Activated T-helper 1 cell treated with anti-CD3 and anti-CD28 coated beads, Interleukin-12 subunit alpha, Interleukin-12 subunit beta, Interleukin-2, Interleukin-4 antibody, amounts not matched to agents 30 ng/mL and 10 ng/mL and 1 ng/mL, durations not matched to agents 14 hours and 24 hours and 36 hours (primary cell): ENCODE results near the gene VAV2. TPM values are rescaled to one million over a fixed set of nuclear protein-coding genes. Genes with fewer than 3 reads are reported as not detected.
A peak's percentile ranks its signal among the peaks of the same experiment; 100 is the strongest.

Experiments
- DNase-seq: peaks from one replicate; pipeline ENCODE4 v3.0.0; 2021; ENCODE audit warnings: low spot score
- H3K27ac Mint-ChIP-seq: one replicate; pipeline ENCODE4 v1.8.0; 2021; ENCODE audit warnings: mild to moderate bottlenecking, mixed read lengths
- H3K27me3 Mint-ChIP-seq: one replicate; pipeline ENCODE4 v1.8.0; 2022; ENCODE audit warnings: mild to moderate bottlenecking, moderate library complexity, mixed read lengths; ENCODE audit not compliant: insufficient read depth
- H3K36me3 Mint-ChIP-seq: one replicate; pipeline ENCODE4 v1.8.0; 2021; ENCODE audit warnings: low read depth, mixed read lengths
- H3K4me1 Mint-ChIP-seq: one replicate; pipeline ENCODE4 v1.8.0; 2021; ENCODE audit warnings: low read depth, mixed read lengths
- H3K4me3 Mint-ChIP-seq: one replicate; pipeline ENCODE4 v1.8.0; 2021; ENCODE audit warnings: mild to moderate bottlenecking, moderate library complexity, mixed read lengths
- H3K9me3 Mint-ChIP-seq: one replicate; pipeline ENCODE4 v1.8.0; 2021; ENCODE audit warnings: mixed read lengths
- intact Hi-C: fragments of 100-400 bp; cut with micrococcal nuclease; formaldehyde crosslinking; loops from one replicate; pipeline ENCODE4 v1.15.1; 2024
- total RNA-seq: library from RNA; stranded (reverse); gene quantifications from 2 replicates; pipeline ENCODE4 v1.2.3, GENCODE V29; 2022

VAV2 gene
- total RNA-seq, 1 donor from 2014 or later: 5.8 TPM

- H3K36me3 Mint-ChIP-seq: peaks cover 15% of the 10 kb centered on the region
- no peaks in the 10 kb centered on the region for H3K9me3 Mint-ChIP-seq
- no peaks in the 10 kb centered on the region for H3K4me1 Mint-ChIP-seq
- H3K27me3 Mint-ChIP-seq: no peaks in the 10 kb centered on the region
- H3K27ac Mint-ChIP-seq: no peak overlapping the region
- intact Hi-C loops: no loop called here
- no peak for DNase-seq
- H3K4me3 Mint-ChIP-seq: no peak overlapping the region
Observed at GRCh38 chr9:134032456-134033222, 40.5 kb upstream of the VAV2 start.

- no peak for DNase-seq
- Mint-ChIP-seq H3K4me1 (no peaks in the 10 kb centered on the region), H3K36me3 (peaks cover 15% of the 10 kb centered on the region), H3K27ac (no peak overlapping the region), H3K27me3 (no peaks in the 10 kb centered on the region), H3K4me3 (no peak overlapping the region), H3K9me3 (no peaks in the 10 kb centered on the region)
- intact Hi-C loops: no loop called here
Observed at GRCh38 chr9:134031783-134032182, 39.7 kb upstream of the VAV2 start.

- no peak overlapping the region for H3K4me3 Mint-ChIP-seq
- peak overlapping the region; percentile 23 for H3K27ac Mint-ChIP-seq
- no peaks in the 10 kb centered on the region for H3K9me3 Mint-ChIP-seq
- H3K4me1 Mint-ChIP-seq: no peaks in the 10 kb centered on the region
- no peaks in the 10 kb centered on the region for H3K27me3 Mint-ChIP-seq
- intact Hi-C loops: no loop called here
- no peak for DNase-seq
- H3K36me3 Mint-ChIP-seq: peaks cover 12% of the 10 kb centered on the region
Observed at GRCh38 chr9:134030821-134031470, 38.8 kb upstream of the VAV2 start.

DNA sequence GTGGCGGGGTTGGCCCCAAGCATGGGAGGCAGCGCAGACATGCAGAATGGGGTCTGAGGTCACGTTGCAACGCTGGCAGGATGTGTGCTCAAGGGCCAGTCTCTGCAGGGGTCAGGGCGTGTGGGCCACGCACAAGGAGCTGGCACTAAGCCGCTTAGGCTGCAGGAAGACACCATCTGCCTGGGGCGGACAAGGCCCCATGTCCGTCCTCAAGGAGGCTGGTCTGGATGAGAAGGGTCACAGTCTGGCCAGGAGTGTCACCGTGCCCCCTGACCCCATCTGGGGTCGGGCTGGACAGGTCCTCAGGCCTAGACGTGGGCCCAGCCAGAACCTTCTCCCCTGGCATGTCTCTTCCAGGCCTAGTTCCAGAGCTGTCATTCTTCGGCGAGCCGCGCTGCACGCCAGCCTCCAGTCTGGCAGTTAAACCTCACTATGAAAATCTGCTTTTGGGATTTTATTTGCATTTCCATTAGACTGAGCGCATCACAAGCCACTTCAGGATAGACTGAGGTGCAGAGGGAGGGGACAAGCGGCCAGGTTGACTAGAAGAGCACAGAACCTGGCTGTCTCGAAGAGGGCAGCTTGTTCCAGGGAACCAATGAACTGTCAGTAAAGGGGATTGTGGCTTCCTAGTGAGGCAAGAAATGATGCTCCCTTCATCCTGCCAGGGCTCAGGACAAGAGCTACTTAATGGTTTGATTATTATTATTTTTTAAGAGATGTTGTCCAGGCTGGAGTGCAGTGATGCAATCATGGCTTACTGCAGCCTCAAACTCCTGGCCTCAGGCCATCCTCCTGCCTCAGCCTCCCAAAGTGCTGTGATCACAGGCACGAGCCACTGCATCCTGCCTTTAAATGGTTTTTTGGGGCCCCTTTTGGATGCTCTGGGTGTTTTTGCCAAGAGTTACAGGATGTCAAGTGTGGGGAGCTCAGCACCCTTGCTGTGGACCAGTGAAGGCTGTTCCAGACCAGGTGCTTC lies 37.4 kb upstream of the VAV2 start:
- no peaks in the 10 kb centered on the region for H3K27me3 Mint-ChIP-seq
- intact Hi-C loops: loop anchor here (5.0 kb wide), 1 partner anchor 612 kb away; the partner anchor contains the start of gene REXO4
- H3K4me3 Mint-ChIP-seq: no peak overlapping the region
- H3K27ac Mint-ChIP-seq: no peak overlapping the region
- peaks cover 11% of the 10 kb centered on the region for H3K36me3 Mint-ChIP-seq
- H3K9me3 Mint-ChIP-seq: no peaks in the 10 kb centered on the region
- no peak for DNase-seq
- H3K4me1 Mint-ChIP-seq: no peaks in the 10 kb centered on the region

GRCh38 chr9:134028575-134029247 lies 36.6 kb upstream of the VAV2 start:
- Mint-ChIP-seq H3K27ac (no peak overlapping the region), H3K4me3 (no peak overlapping the region), H3K4me1 (no peaks in the 10 kb centered on the region), H3K36me3 (peaks cover 11% of the 10 kb centered on the region), H3K9me3 (no peaks in the 10 kb centered on the region), H3K27me3 (no peaks in the 10 kb centered on the region)
- DNase-seq: no peak
- intact Hi-C loops: loop anchor here (5.0 kb wide), 1 partner anchor 611 kb away; the partner anchor contains the start of gene REXO4

DNA sequence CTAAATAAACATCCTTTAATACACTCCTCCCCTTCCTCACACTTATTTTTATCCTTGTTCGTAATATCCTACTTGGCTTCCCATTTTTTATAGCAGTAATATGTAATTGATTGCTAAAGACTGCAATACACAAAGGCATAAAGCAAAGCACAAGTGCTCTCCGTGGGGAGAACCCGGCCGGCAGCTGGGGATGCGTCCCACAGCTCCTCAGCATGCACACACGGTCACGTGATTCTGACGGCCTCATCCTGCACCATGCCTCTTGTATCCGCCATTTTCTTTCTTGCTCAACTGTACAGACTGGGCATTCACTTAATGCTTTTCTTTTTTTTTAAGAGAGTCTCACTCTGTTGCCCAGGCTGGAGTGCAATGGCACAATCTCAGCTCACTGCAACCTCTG lies 36.0 kb upstream of the VAV2 start:
- Mint-ChIP-seq H3K9me3 (no peaks in the 10 kb centered on the region), H3K27me3 (no peaks in the 10 kb centered on the region), H3K4me1 (no peaks in the 10 kb centered on the region), H3K27ac (no peak overlapping the region), H3K36me3 (peaks cover 7% of the 10 kb centered on the region), H3K4me3 (peak overlapping the region; percentile 63)
- intact Hi-C loops: loop anchor here (5.0 kb wide), 1 partner anchor 611 kb away; the partner anchor contains the start of gene REXO4
- DNase-seq: no peak

- no peak for DNase-seq
- H3K4me1 Mint-ChIP-seq: no peaks in the 10 kb centered on the region
- intact Hi-C loops: loop anchor here (5.0 kb wide), 1 partner anchor 610 kb away; the partner anchor contains the start of gene REXO4
- no peaks in the 10 kb centered on the region for H3K9me3 Mint-ChIP-seq
- H3K36me3 Mint-ChIP-seq: peaks cover 3% of the 10 kb centered on the region
- no peak overlapping the region for H3K27ac Mint-ChIP-seq
- H3K27me3 Mint-ChIP-seq: no peaks in the 10 kb centered on the region
- H3K4me3 Mint-ChIP-seq: peak overlapping the region; percentile 63
Observed at GRCh38 chr9:134027561-134027960, 35.4 kb upstream of the VAV2 start.

- Mint-ChIP-seq H3K27me3 (no peaks in the 10 kb centered on the region), H3K27ac (no peak overlapping the region), H3K4me3 (peak overlapping the region; percentile 79), H3K4me1 (no peaks in the 10 kb centered on the region), H3K9me3 (no peaks in the 10 kb centered on the region), H3K36me3 (peaks cover 3% of the 10 kb centered on the region)
- intact Hi-C loops: loop anchor here (5.0 kb wide), 1 partner anchor 610 kb away; the partner anchor contains the start of gene REXO4
- no peak for DNase-seq
Observed at GRCh38 chr9:134026981-134027380, 34.9 kb upstream of the VAV2 start.

- H3K4me3 Mint-ChIP-seq: peak overlapping the region; percentile 79
- H3K27me3 Mint-ChIP-seq: no peaks in the 10 kb centered on the region
- no peak overlapping the region for H3K27ac Mint-ChIP-seq
- intact Hi-C loops: loop anchor here (5.0 kb wide), 1 partner anchor 609 kb away; the partner anchor contains the start of gene REXO4
- DNase-seq: no peak
- H3K36me3 Mint-ChIP-seq: peaks cover 3% of the 10 kb centered on the region
- no peaks in the 10 kb centered on the region for H3K4me1 Mint-ChIP-seq
- no peaks in the 10 kb centered on the region for H3K9me3 Mint-ChIP-seq
Observed at GRCh38 chr9:134026581-134026980, 34.5 kb upstream of the VAV2 start.

DNA sequence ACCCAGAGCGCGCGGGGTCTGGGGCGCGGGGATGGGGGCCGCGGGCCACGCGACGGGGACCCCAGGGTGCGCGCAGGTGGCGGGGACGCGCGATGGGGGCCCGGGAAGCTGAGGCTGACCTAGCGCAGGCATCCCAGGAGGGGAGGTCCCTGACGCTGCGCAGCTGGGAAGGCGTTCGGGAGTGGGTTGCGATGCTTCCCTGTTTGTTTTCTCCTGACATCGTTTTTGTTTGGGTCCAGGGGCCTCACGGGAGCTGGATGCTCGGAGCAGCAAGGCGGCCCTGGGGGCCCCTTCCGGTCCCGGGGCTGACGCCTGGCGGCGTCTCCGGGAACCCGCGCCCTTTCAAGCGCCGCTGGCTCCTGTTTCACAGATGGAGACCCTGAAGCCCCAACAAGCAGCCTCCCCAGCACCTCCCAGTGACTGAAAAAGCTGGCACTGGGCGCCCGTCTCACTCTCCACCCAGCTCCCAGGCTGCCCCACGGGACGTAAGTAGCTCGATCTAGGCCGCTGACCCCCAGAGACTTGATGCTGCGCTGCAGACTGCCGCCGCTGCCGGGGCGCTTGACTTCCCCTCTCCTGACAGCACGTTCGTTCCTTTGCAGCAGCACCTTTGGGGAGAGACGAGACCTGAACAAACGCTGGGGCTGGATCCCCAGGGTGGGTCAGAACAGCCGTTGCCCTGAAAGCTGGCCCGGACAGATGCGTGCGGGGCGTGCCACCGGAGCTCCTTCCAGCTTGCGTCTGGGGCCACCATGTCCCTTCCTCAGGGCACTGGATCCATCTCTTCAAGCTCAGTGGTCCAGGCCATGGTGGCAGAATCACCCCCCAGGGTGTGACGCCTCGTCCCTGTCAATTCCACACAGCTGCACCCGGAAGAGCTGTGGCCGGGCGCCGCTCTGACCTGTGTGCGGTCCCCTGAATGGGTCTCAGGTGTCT lies 33.8 kb upstream of the VAV2 start:
- peak overlapping the region; percentile 79 for H3K4me3 Mint-ChIP-seq
- no peaks in the 10 kb centered on the region for H3K4me1 Mint-ChIP-seq
- intact Hi-C loops: loop anchor here (1.0 to 5.0 kb wide), 6 partner anchors 34 to 609 kb away; partner anchors contain the start of genes BRD3, REXO4, RNU6ATAC and VAV2
- H3K27me3 Mint-ChIP-seq: no peaks in the 10 kb centered on the region
- peaks cover 3% of the 10 kb centered on the region for H3K36me3 Mint-ChIP-seq
- DNase-seq: peak; percentile 36
- H3K27ac Mint-ChIP-seq: no peak overlapping the region
- H3K9me3 Mint-ChIP-seq: no peaks in the 10 kb centered on the region
